Loucy (cell line): ENCODE measurements around the gene GREB1L.

Experiments
- H2AFZ ChIP-seq: fragments of 200-600 bp; sonication (generic); 2 replicates; pipeline ENCODE4 v1.6.0; 2016; ENCODE audit warnings: antibody characterized with exemption, mild to moderate bottlenecking, low read length, moderate library complexity
- H3F3A ChIP-seq: fragments of 200-600 bp; 2 replicates; pipeline ENCODE4 v1.6.0; 2016; ENCODE audit warnings: antibody characterized with exemption, low read depth, mild to moderate bottlenecking
- H3K27me3 ChIP-seq: fragments of 200-600 bp; sonication (generic); 2 replicates; pipeline ENCODE4 v1.6.1; 2014; ENCODE audit warnings: low read length, mild to moderate bottlenecking; ENCODE audit not compliant: insufficient read depth, poor library complexity, severe bottlenecking
- H3K36me3 ChIP-seq: fragments of 200-600 bp; sonication (generic); 2 replicates; pipeline ENCODE4 v1.6.1; 2016; ENCODE audit warnings: low read length; ENCODE audit not compliant: insufficient read depth
- H3K4me1 ChIP-seq: fragments of 200-600 bp; sonication (generic); 2 replicates; pipeline ENCODE4 v1.5.1; 2014; ENCODE audit warnings: low read length, mild to moderate bottlenecking; ENCODE audit not compliant: insufficient read depth, poor library complexity, severe bottlenecking
- H3K4me2 ChIP-seq: fragments of 200-600 bp; sonication (generic); 2 replicates; pipeline ENCODE4 v1.6.0; 2014; ENCODE audit warnings: antibody characterized with exemption, low read length, low read depth, mild to moderate bottlenecking; ENCODE audit not compliant: poor library complexity, severe bottlenecking
- H3K4me3 ChIP-seq: fragments of 200-600 bp; sonication (generic); 2 replicates; pipeline ENCODE4 v1.5.1; 2014; ENCODE audit warnings: low read length, mild to moderate bottlenecking, mixed read lengths; ENCODE audit not compliant: poor library complexity, severe bottlenecking
- H3K79me2 ChIP-seq: fragments of 200-600 bp; sonication (generic); 2 replicates; pipeline ENCODE4 v1.6.1; 2014; ENCODE audit warnings: low read length; ENCODE audit not compliant: insufficient read depth
- H3K9ac ChIP-seq: fragments of 200-600 bp; sonication (generic); 2 replicates; pipeline ENCODE4 v1.6.0; 2014; ENCODE audit warnings: mild to moderate bottlenecking, low read depth, low read length, moderate library complexity; ENCODE audit not compliant: poor library complexity, severe bottlenecking
- H3K9me2 ChIP-seq: fragments of 200-600 bp; sonication (generic); replicated peaks from 2 replicates; pipeline ENCODE4 v1.6.1; 2016; ENCODE audit warnings: low read depth, low read length, mixed read lengths
- H3K9me3 ChIP-seq: fragments of 200-600 bp; sonication (generic); 2 replicates; pipeline ENCODE4 v1.6.1; 2014; ENCODE audit warnings: mild to moderate bottlenecking, antibody characterized with exemption, low read length, low read depth; ENCODE audit not compliant: insufficient read depth
- H4K20me1 ChIP-seq: fragments of 200-600 bp; sonication (generic); 2 replicates; pipeline ENCODE4 v1.6.0; 2014; ENCODE audit warnings: antibody characterized with exemption, low read length, mild to moderate bottlenecking; ENCODE audit not compliant: insufficient read depth, poor library complexity, severe bottlenecking
- EZH2phosphoT487 ChIP-seq: fragments of 200-600 bp; IDR thresholded peaks from 2 replicates; pipeline ENCODE4 v1.6.1; 2018; ENCODE audit warnings: antibody characterized with exemption, mild to moderate bottlenecking, moderate library complexity, borderline replicate concordance
- TF ChIP-seq, protein P1 (sequence below): fragments of 200-600 bp; sonication (generic); conservative IDR thresholded peaks from 2 replicates; pipeline ENCODE4 v1.5.1; 2014; ENCODE audit warnings: mild to moderate bottlenecking, antibody characterized with exemption, low read length

The GREB1L gene

DNA sequence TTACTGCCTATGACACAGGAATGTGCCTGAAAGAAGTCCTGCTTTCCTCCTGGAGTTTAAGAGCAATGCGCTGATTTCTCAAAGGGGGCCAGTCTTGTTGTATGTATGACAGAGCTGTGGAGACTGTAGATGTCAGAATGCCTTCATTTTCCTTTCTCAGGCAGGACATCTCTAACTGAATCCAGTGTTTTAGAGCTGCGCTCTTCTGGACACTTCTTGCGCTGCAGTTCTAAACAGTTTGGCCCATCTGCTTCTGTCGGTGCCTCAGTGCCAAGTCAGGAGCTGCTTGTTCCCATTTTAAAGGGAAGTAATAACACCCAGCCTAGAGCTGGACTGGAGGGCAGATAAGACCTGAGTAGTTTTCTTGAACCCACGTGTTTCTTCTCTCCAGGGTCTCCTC is 267.0 kb downstream of the GREB1L start:
- Histone ChIP-seq H3K4me1 (no peaks in the 10 kb centered on the region), H3K79me2 (no peaks in the 10 kb centered on the region), H3K4me2 (no peak overlapping the region), H3K9ac (no peak overlapping the region), H3K9me3 (no peaks in the 10 kb centered on the region), H3K27me3 (no peaks in the 10 kb centered on the region), H2AFZ (no peak overlapping the region), H4K20me1 (no peaks in the 10 kb centered on the region), H3K36me3 (no peaks in the 10 kb centered on the region), H3K4me3 (no peak overlapping the region), H3K9me2 (no peaks in the 10 kb centered on the region), H3F3A (no peaks in the 10 kb centered on the region)
- no peak for TF ChIP-seq EZH2phosphoT487
- TF ChIP-seq, protein P1, sequence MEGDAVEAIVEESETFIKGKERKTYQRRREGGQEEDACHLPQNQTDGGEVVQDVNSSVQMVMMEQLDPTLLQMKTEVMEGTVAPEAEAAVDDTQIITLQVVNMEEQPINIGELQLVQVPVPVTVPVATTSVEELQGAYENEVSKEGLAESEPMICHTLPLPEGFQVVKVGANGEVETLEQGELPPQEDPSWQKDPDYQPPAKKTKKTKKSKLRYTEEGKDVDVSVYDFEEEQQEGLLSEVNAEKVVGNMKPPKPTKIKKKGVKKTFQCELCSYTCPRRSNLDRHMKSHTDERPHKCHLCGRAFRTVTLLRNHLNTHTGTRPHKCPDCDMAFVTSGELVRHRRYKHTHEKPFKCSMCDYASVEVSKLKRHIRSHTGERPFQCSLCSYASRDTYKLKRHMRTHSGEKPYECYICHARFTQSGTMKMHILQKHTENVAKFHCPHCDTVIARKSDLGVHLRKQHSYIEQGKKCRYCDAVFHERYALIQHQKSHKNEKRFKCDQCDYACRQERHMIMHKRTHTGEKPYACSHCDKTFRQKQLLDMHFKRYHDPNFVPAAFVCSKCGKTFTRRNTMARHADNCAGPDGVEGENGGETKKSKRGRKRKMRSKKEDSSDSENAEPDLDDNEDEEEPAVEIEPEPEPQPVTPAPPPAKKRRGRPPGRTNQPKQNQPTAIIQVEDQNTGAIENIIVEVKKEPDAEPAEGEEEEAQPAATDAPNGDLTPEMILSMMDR: no peak; the same call in 1 of the 2 replicates

DNA sequence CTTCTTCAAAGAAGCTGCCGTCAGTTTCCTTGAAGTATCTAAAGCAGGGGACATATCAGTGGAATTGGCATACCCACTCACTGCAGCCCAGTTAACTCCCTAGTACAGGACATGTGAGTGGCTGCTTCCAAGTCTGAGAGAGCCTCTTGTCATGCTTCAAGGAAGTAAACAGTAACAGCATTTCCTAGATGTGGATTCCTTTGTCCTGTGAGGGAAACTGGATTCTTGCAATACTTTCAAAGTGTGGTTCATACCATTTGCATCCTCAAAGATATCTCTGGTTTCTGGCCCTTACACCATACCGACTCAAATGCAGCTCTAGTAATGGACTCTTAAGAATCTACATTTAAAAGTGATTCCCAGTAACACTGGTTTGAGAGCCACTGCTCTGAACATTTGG is 271.3 kb downstream of the GREB1L start:
- no peaks in the 10 kb centered on the region for H3K9me2 ChIP-seq
- H3K4me2 ChIP-seq: no peak overlapping the region
- no peak overlapping the region for H3K4me3 ChIP-seq
- TF ChIP-seq EZH2phosphoT487: no peak
- TF ChIP-seq, protein P1: no peak
- no peak overlapping the region for H3K9ac ChIP-seq
- no peaks in the 10 kb centered on the region for H3K9me3 ChIP-seq
- no peaks in the 10 kb centered on the region for H3K79me2 ChIP-seq
- no peaks in the 10 kb centered on the region for H3K4me1 ChIP-seq
- no peaks in the 10 kb centered on the region for H3K27me3 ChIP-seq
- no peaks in the 10 kb centered on the region for H3F3A ChIP-seq
- no peak overlapping the region for H2AFZ ChIP-seq
- no peaks in the 10 kb centered on the region for H3K36me3 ChIP-seq
- H4K20me1 ChIP-seq: no peaks in the 10 kb centered on the region

DNA sequence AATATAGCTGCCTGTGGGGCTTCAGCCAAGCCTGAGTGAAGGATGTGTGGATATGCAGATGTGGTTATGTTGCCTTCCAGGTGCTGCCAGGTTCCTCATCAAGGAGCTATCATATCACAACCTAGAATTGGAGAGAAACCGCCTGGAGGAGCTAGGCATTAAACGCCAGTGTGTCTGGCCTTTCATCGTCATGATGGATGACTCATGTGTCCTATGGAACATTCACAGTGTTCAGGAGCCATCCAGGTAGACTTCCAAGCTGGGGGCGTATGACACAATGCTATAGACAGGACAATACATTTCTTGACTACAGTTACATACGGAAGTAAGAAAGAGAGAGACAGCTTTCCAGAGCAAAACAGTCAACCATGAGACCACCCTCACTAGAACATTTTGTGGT is 271.7 kb downstream of the GREB1L start:
- H3K79me2 ChIP-seq: no peaks in the 10 kb centered on the region
- TF ChIP-seq, protein P1: no peak
- H2AFZ ChIP-seq: no peak overlapping the region
- H3K27me3 ChIP-seq: no peaks in the 10 kb centered on the region
- H3K36me3 ChIP-seq: no peaks in the 10 kb centered on the region
- no peak overlapping the region for H3K9ac ChIP-seq
- H3K9me2 ChIP-seq: no peaks in the 10 kb centered on the region
- H3K4me1 ChIP-seq: no peaks in the 10 kb centered on the region
- no peaks in the 10 kb centered on the region for H3F3A ChIP-seq
- H3K4me2 ChIP-seq: no peak overlapping the region
- H3K9me3 ChIP-seq: no peaks in the 10 kb centered on the region
- no peak overlapping the region for H3K4me3 ChIP-seq
- H4K20me1 ChIP-seq: no peaks in the 10 kb centered on the region
